ENCODE measurements around the gene CYP21A2.

CYP21A2 gene

GRCh38 chr6:32083812-32084768 is 45.9 kb downstream of the CYP21A2 start:
- no peak for DNase-seq

GRCh38 chr6:32084780-32085179 is 46.6 kb downstream of the CYP21A2 start:
- no peak for DNase-seq

GRCh38 chr6:32085759-32086459 is 47.7 kb downstream of the CYP21A2 start:
- no peak for DNase-seq

- peak; percentile 67 for DNase-seq
Observed at GRCh38 chr6:32086661-32087573, 48.7 kb downstream of the CYP21A2 start.

- DNase-seq, result peak; percentile 90
Observed at GRCh38 chr6:32087574-32088486, 49.6 kb downstream of the CYP21A2 start.

- no peak for DNase-seq
Observed at GRCh38 chr6:32088487-32089049, 50.4 kb downstream of the CYP21A2 start.

GRCh38 chr6:32089082-32089828 is 51.0 kb downstream of the CYP21A2 start:
- no peak for DNase-seq
